ENCODE data around the gene UBA6.

GRCh38 chr4:67584496-67584895 lies 116.5 kb downstream of the UBA6 start:
- no peak for TF ChIP-seq CTCF (IDR thresholded peaks at IDR 0.05)
- TF ChIP-seq POLR2A (IDR thresholded peaks at IDR 0.05) = no peak

All from ovary (tissue), 3 donors.